T-helper 2 cell treated with Interferon-gamma antibody and Interleukin-4, amounts not matched to agents 5 μg/mL and 100 μg/mL, for 36 hours (primary cell): ENCODE measurements around the gene DIS3L2.

ENCODE experiments used
- DNase-seq: peaks from one replicate; pipeline ENCODE4 v3.0.0; 2021; ENCODE audit warnings: low spot score
- H3K27ac Mint-ChIP-seq: one replicate; pipeline ENCODE4 v1.8.0; 2021; ENCODE audit warnings: mild to moderate bottlenecking, mixed read lengths
- H3K27me3 Mint-ChIP-seq: one replicate; pipeline ENCODE4 v1.8.0; 2021; ENCODE audit warnings: low read depth, mixed read lengths
- H3K36me3 Mint-ChIP-seq: one replicate; pipeline ENCODE4 v1.8.0; 2021; ENCODE audit warnings: low read depth, mixed read lengths
- H3K4me1 Mint-ChIP-seq: one replicate; pipeline ENCODE4 v1.8.0; 2021; ENCODE audit warnings: low read depth, mixed read lengths
- H3K4me3 Mint-ChIP-seq: one replicate; pipeline ENCODE4 v1.8.0; 2022; ENCODE audit warnings: mild to moderate bottlenecking, moderate library complexity, mixed read lengths
- H3K9me3 Mint-ChIP-seq: one replicate; pipeline ENCODE4 v1.8.0; 2021; ENCODE audit warnings: mixed read lengths

The DIS3L2 gene

DNA sequence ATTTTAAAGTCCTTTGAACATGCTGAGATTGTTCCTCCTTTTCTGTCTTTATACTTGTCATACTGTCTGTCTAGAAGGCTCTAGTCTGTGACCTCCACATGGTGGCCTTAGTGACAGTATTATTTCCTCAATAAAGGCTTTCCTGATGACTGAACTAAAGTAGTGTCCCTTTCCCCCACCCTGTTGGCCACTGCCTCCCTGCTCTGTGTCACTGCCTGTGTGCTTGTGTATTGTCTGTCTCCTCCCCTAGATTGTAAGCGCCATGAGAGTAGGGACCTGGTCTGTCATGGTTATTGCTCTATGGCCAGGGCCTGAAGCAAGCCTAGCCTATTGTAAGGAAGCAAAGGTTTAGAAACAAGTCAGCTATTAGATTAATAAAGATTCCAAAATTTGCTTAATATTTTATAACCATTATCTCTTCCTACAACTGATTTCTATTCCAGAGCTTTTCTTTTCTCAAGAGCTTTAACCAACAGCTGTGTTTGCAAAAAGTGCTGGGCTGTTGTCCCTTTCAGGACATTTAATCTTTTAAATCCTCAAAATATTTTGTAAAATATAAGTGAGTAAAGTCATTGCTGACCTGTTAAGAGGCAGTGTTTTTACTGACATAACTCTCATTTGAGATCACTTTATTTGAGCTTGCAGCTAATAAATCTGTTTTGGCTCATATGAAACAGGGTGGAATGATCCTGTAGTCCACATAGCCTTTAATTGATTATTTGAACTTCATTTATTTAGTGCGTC is 35.5 kb downstream of the DIS3L2 start:
- H3K4me3 Mint-ChIP-seq = no peak overlapping the region
- no peak for DNase-seq
- H3K4me1 Mint-ChIP-seq = no peaks in the 10 kb centered on the region

GRCh38 chr2:231998046-231998445 is 36.5 kb downstream of the DIS3L2 start:
- DNase-seq = no peak
- Mint-ChIP-seq H3K4me1 (no peaks in the 10 kb centered on the region), H3K36me3 (no peaks in the 10 kb centered on the region), H3K27me3 (peaks cover 3% of the 10 kb centered on the region), H3K27ac (no peak overlapping the region), H3K4me3 (no peak overlapping the region), H3K9me3 (no peaks in the 10 kb centered on the region)

More for the DNA sequence above, 35.5 kb downstream of the DIS3L2 start:
- Mint-ChIP-seq H3K36me3 (no peaks in the 10 kb centered on the region), H3K9me3 (no peaks in the 10 kb centered on the region), H3K27me3 (peaks cover 3% of the 10 kb centered on the region), H3K27ac (no peak overlapping the region)

DNA sequence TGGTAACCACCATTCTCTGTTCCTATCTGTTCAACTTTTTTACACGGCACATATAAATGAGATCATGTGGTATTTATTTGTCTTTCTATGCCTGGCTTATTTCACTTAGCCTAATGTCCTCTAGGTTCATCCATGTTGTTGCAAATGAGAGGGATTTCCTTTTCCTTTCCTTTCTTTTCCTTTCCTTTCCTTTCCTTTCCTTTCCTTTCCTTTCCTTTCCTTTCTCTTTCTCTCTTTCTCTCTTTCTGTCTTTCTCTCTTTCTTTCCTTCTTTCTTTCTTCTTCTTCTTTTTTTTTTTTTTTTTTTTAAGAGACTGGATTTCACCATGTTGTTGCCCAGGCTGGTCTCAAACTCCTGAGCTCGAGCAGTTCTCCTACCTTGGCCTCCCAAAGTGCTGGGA is 38.9 kb downstream of the DIS3L2 start:
- no peak overlapping the region for H3K4me3 Mint-ChIP-seq
- no peaks in the 10 kb centered on the region for H3K9me3 Mint-ChIP-seq
- peaks cover 3% of the 10 kb centered on the region for H3K27me3 Mint-ChIP-seq
- no peak for DNase-seq
- H3K4me1 Mint-ChIP-seq = no peaks in the 10 kb centered on the region
- no peak overlapping the region for H3K27ac Mint-ChIP-seq
- H3K36me3 Mint-ChIP-seq = no peaks in the 10 kb centered on the region

GRCh38 chr2:232001073-232001472 is 39.6 kb downstream of the DIS3L2 start:
- Mint-ChIP-seq H3K27ac (no peak overlapping the region), H3K4me1 (no peaks in the 10 kb centered on the region), H3K36me3 (no peaks in the 10 kb centered on the region), H3K27me3 (peaks cover 3% of the 10 kb centered on the region), H3K4me3 (no peak overlapping the region), H3K9me3 (no peaks in the 10 kb centered on the region)
- no peak for DNase-seq

DNA sequence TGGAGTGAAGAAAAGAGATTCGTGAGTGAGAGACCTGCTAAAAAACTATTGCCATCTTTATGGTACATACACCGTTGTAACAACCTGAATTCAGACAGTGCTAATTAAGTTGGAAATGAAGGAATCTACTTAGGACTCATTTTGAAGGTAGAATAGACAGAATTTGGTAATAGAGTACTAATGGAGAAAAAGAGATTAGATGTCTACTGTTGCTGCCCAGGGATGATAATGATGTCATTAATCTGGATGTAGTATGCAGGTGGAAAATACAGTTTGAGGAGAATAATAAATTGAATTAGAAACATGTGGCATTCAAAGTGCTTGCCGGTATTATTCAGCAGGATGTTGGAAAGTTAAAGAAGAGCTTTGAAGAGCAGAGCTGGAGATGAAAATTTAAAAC is 44.7 kb downstream of the DIS3L2 start:
- Mint-ChIP-seq H3K27ac (no peak overlapping the region), H3K27me3 (peaks cover 5% of the 10 kb centered on the region), H3K9me3 (no peaks in the 10 kb centered on the region), H3K36me3 (no peaks in the 10 kb centered on the region), H3K4me3 (no peak overlapping the region), H3K4me1 (no peaks in the 10 kb centered on the region)
- DNase-seq = no peak

DNA sequence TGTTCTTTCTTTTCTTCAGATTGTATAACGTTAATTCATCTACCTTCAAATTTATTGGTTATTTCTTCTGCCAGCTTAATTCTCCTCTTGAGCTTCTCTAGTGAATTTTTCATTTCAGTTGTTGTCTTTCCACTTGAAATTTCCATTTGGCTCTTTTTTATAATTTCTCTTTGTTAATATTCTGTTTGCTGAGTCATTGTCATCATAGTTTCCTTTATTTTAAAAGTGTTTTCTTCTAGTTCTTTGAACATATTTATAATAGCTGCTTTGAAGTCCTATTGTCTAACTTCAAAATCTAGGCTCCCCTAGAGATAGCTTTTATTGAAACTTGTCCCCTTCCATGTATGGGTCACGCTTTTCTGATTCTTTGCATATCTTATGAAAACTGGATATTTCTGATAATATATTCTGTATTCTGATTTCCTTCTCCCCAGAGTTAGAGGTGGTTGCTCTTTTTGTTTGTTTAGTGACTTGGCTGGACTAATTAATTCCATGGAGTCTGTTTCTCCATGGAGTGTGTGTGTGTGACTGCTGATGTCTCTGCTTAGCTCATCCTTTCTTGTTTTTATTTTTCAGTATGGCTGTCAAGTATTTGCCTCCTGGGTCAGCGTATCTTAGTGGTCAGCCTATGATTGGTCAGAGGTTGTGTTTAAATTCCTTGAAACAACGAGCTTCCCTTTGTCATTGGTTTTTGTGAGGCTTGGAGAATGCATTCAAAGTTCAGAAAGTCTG is 47.6 kb downstream of the DIS3L2 start:
- no peaks in the 10 kb centered on the region for H3K36me3 Mint-ChIP-seq
- no peaks in the 10 kb centered on the region for H3K9me3 Mint-ChIP-seq
- H3K4me3 Mint-ChIP-seq = no peak overlapping the region
- H3K27ac Mint-ChIP-seq = no peak overlapping the region
- no peaks in the 10 kb centered on the region for H3K4me1 Mint-ChIP-seq
- DNase-seq = no peak
- H3K27me3 Mint-ChIP-seq = peaks cover 5% of the 10 kb centered on the region

- Mint-ChIP-seq H3K4me3 (no peak overlapping the region), H3K27ac (no peak overlapping the region), H3K27me3 (peaks cover 5% of the 10 kb centered on the region), H3K4me1 (no peaks in the 10 kb centered on the region), H3K36me3 (peaks cover 3% of the 10 kb centered on the region), H3K9me3 (no peaks in the 10 kb centered on the region)
- no peak for DNase-seq
These were observed 48.2 kb downstream of the DIS3L2 start for GRCh38 chr2:232009639-232010274.

DNA sequence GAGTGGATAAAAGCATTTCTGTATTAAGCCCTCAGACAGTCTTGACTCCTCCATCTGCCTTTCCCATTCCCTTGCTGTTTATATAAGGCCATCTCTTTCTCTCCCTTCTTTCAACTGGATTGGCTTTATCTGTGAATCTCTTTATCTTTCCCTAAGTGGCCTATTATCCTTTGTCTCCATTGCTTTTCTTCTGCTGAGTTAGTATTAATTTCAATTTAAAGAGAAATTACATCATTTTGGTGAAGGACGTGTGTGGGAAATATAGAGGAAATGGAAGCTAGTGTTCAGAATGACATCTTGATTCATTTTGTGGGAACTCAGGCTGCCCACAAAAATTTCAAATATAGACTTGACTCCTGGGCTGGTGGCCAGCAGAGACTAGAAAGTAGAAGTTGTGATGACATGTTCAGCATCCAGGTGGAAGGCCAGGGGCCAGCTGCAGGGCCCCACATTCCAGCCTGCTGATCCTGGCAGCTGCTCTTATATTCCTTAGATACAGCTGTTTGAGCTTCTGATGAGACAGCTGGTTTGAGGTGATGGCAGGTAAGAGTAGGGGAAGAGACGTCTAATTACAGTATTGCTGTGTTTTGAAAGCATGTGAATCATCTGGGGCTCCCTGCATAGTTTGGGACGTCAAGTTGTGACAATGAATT is 52.3 kb downstream of the DIS3L2 start:
- Mint-ChIP-seq H3K27me3 (peaks cover 5% of the 10 kb centered on the region), H3K27ac (no peak overlapping the region), H3K4me3 (no peak overlapping the region), H3K36me3 (peaks cover 19% of the 10 kb centered on the region), H3K4me1 (no peaks in the 10 kb centered on the region), H3K9me3 (no peaks in the 10 kb centered on the region)
- DNase-seq = no peak

DNA sequence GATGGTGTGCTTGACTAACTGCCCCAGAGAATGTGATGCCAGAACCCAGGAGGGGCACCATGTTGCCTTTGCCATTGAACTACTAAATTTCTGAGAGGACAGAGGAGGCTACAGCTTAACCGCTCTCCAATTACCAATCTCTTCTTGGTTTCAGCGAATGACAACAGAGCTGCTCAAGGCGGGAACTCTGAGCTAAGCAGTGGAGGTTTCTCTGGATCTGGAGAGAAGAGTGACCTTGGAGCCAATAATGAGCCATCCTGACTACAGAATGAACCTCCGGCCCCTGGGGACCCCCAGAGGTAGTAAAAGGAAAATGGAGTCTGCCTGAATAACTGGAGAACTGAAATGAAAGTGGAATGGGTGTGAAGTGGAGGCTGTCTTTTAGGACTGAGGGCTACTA is 53.2 kb downstream of the DIS3L2 start:
- peaks cover 5% of the 10 kb centered on the region for H3K27me3 Mint-ChIP-seq
- no peak overlapping the region for H3K27ac Mint-ChIP-seq
- no peak for DNase-seq
- H3K4me3 Mint-ChIP-seq = no peak overlapping the region
- H3K36me3 Mint-ChIP-seq = peaks cover 19% of the 10 kb centered on the region
- no peaks in the 10 kb centered on the region for H3K9me3 Mint-ChIP-seq
- H3K4me1 Mint-ChIP-seq = no peaks in the 10 kb centered on the region

DNA sequence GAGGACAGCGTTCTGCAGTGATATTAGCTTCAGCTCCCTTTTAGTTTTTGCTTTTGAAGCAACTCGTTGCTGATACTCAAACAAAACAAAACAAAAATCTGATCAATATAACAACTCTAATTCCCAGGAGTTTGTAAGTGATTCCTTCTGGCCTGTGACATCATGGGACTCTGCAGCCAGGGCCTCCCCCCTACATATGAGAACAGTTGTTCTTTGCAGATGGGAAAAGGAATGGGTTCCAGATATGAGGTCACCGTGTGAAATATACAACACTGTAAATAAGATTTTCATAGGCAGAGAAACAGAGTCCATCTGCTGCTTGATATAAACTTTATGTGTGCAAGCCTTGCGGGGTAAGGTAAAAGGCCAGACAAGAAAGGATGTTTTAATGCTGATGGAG is 56.7 kb downstream of the DIS3L2 start:
- no peak for DNase-seq
- H3K27ac Mint-ChIP-seq = no peak overlapping the region

GRCh38 chr2:232022718-232023117 is 61.2 kb downstream of the DIS3L2 start:
- Mint-ChIP-seq H3K9me3 (no peaks in the 10 kb centered on the region), H3K36me3 (peaks cover 27% of the 10 kb centered on the region), H3K4me3 (no peak overlapping the region), H3K27ac (no peak overlapping the region), H3K27me3 (peaks cover 5% of the 10 kb centered on the region), H3K4me1 (peaks cover 17% of the 10 kb centered on the region)
- no peak for DNase-seq

More for the DNA sequence above, 56.7 kb downstream of the DIS3L2 start:
- no peaks in the 10 kb centered on the region for H3K27me3 Mint-ChIP-seq
- no peaks in the 10 kb centered on the region for H3K9me3 Mint-ChIP-seq
- H3K4me1 Mint-ChIP-seq = no peaks in the 10 kb centered on the region
- H3K4me3 Mint-ChIP-seq = no peak overlapping the region
- peaks cover 25% of the 10 kb centered on the region for H3K36me3 Mint-ChIP-seq

DNA sequence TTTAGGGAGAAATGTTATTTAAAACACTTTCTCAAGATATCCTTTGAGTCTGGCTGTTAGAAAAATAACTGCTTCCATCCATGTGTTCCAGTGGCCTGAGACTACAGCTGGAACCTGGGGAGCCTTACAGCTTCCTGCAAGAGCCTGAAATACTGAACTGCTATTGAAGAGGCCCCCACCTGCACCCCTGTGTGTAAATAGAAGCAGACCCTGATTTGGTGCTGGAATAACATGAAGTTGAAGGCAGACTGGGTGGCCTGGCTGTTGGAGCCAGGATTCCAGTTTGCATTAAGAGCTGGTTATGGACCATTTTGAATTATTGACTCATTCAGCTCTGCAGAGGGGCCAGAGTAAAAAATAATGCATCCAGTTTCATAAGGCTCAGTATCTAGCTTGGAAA is 61.9 kb downstream of the DIS3L2 start:
- peaks cover 30% of the 10 kb centered on the region for H3K36me3 Mint-ChIP-seq
- H3K27ac Mint-ChIP-seq = no peak overlapping the region
- no peaks in the 10 kb centered on the region for H3K9me3 Mint-ChIP-seq
- no peak overlapping the region for H3K4me3 Mint-ChIP-seq
- DNase-seq = no peak
- peaks cover 9% of the 10 kb centered on the region for H3K27me3 Mint-ChIP-seq
- peaks cover 22% of the 10 kb centered on the region for H3K4me1 Mint-ChIP-seq

DNA sequence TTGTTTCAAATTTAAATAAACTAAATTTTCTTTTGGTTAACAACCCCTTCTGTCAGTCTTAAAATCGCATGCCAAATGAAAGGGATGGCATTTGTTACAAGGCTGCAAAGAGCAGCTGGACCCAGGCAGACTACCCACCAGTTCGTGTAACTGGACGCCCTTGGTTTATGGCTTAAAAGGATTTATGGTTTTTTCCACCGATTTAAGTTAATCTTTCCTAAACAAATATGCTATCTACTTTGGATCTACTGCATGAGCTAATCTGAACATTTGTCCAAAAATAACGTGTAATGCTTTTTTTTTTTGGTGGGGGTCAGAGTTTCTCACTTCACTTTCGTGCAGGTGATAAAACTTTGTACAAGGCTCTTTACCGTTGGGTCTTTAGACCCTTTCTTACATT is 62.9 kb downstream of the DIS3L2 start:
- H3K9me3 Mint-ChIP-seq = no peaks in the 10 kb centered on the region
- H3K4me3 Mint-ChIP-seq = no peak overlapping the region
- peaks cover 24% of the 10 kb centered on the region for H3K4me1 Mint-ChIP-seq
- H3K27ac Mint-ChIP-seq = no peak overlapping the region
- peaks cover 18% of the 10 kb centered on the region for H3K27me3 Mint-ChIP-seq
- peaks cover 38% of the 10 kb centered on the region for H3K36me3 Mint-ChIP-seq
- no peak for DNase-seq

DNA sequence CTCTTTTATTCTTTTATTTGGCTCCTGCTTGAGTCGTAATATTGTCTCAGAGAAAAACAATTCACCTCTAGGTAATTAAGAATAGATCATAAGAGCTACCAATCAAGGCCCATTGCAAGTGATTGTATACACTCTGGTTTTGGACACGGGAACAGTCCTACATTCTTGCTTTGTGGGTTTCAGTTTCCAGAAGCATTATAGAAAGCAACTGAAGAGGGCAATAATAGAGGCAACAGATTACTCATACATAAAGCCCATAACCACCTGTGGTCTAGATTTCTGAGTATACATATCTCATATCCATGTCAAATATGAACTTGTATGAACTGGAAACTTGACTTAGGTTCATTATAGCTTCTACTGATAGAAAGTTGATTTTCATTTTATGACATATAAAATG is 65.4 kb downstream of the DIS3L2 start:
- peaks cover 24% of the 10 kb centered on the region for H3K4me1 Mint-ChIP-seq
- peaks cover 24% of the 10 kb centered on the region for H3K27me3 Mint-ChIP-seq
- DNase-seq = peak; percentile 34
- peaks cover 58% of the 10 kb centered on the region for H3K36me3 Mint-ChIP-seq
- peak overlapping the region; percentile 2 for H3K27ac Mint-ChIP-seq
- peaks cover under 1% of the 10 kb centered on the region for H3K9me3 Mint-ChIP-seq
- H3K4me3 Mint-ChIP-seq = peak overlapping the region; percentile 19
